SK-N-SH treated with all-trans-retinoic acid at 6 μM for 48 hours (cell line): ENCODE measurements around the gene KRT74.

Experiments
- BACH2 ChIP-seq: fragments of 250-450 bp; sonication (Bioruptor Pico); IDR thresholded peaks from 2 replicates; pipeline ENCODE4 v1.9.0; 2021; ENCODE audit warnings: mild to moderate bottlenecking, borderline replicate concordance
- CSDC2 ChIP-seq: fragments of 250-450 bp; sonication (Bioruptor Pico); IDR thresholded peaks from 2 replicates; pipeline ENCODE4 v1.5.0; 2020; ENCODE audit warnings: mild to moderate bottlenecking, moderate library complexity
- GLIS3 ChIP-seq: fragments of 250-450 bp; sonication (Bioruptor Pico); IDR thresholded peaks from 2 replicates; pipeline ENCODE4 v1.5.0; 2020; ENCODE audit warnings: mild to moderate bottlenecking, moderate library complexity
- ZNF8 ChIP-seq: fragments of 450-650 bp; formaldehyde crosslinking; IDR thresholded peaks from 2 replicates; pipeline ENCODE4 v1.5.0; 2020; ENCODE audit warnings: mild to moderate bottlenecking, moderate library complexity
- TF ChIP-seq, protein P1 (sequence below): fragments of 250-450 bp; sonication (Bioruptor Pico); IDR thresholded peaks from 2 replicates; pipeline ENCODE4 v1.5.1; 2020; ENCODE audit warnings: low read depth, mild to moderate bottlenecking, moderate library complexity

DNA sequence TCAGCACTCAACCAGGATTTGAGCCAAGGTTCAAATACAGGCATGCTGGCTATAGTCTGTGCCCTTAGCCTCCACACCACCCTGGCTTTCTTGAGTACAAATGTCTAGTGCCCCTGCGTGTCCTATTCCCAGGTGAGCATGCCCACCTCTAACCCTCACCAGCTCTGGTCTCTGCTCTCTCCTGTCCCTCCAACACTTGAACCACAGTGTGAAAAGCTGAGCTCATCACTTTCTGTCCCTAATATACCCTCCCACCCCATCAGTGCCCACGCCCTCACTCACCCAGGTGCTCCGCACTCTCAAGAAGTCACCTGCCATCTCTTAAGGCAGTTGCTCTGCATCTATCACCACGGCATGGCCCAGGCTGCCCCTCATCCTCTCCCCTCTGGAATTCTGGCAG, 13.7 kb downstream of the KRT74 start:
- no peak for TF ChIP-seq BACH2 (CRISPR knock-in tag)
- TF ChIP-seq, protein P1, sequence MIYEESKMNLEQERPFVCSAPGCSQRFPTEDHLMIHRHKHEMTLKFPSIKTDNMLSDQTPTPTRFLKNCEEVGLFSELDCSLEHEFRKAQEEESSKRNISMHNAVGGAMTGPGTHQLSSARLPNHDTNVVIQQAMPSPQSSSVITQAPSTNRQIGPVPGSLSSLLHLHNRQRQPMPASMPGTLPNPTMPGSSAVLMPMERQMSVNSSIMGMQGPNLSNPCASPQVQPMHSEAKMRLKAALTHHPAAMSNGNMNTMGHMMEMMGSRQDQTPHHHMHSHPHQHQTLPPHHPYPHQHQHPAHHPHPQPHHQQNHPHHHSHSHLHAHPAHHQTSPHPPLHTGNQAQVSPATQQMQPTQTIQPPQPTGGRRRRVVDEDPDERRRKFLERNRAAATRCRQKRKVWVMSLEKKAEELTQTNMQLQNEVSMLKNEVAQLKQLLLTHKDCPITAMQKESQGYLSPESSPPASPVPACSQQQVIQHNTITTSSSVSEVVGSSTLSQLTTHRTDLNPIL (CRISPR knock-in tag) = no peak
- no peak for TF ChIP-seq ZNF8 (CRISPR knock-in tag)
- no peak for TF ChIP-seq CSDC2
- no peak for TF ChIP-seq GLIS3 (CRISPR knock-in tag)
